HG03103 (cell line): ENCODE results near the gene SUSD5.
"Not testable (repeated sequence)": the region's sequence is repeated elsewhere in the genome, so short reads cannot be mapped to it uniquely, and the experiment has no call there.

Experiments
- ATAC-seq: cut with Tn5 transposase; IDR thresholded peaks from one replicate; pipeline ENCODE4 v1.9.1; 2021; ENCODE audit warnings: low read depth; ENCODE audit not compliant: unreplicated experiment

The SUSD5 gene

GRCh38 chr3:33201195-33201594, 17.4 kb downstream of the SUSD5 start:
- no peak for ATAC-seq

GRCh38 chr3:33196538-33196937, 22.1 kb downstream of the SUSD5 start:
- ATAC-seq: no peak

- no peak for ATAC-seq
Measured at GRCh38 chr3:33194303-33194702, 24.3 kb downstream of the SUSD5 start.

- ATAC-seq: no peak
Measured at GRCh38 chr3:33187368-33187634, 31.3 kb downstream of the SUSD5 start.

GRCh38 chr3:33186524-33187367, 31.9 kb downstream of the SUSD5 start:
- no peak for ATAC-seq

- no peak for ATAC-seq
Measured at GRCh38 chr3:33184863-33185262, 33.7 kb downstream of the SUSD5 start.

DNA sequence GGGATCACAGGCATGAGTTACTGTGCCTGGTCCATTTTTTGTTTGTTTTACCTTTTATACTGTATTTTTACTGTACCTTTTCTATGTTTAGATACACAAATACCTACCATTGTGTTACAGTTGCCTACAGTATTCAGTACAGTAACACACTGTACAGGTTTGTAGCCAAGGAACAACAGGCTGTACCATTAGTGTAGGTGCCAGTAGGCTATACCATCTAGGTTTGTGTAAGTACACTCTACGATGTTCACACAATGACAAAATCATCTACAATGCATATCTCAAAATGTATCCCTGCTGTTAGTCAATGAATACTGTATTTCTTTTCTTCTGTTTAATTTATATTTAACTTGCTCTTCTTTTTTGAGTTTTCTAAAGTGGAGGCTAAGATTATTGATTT, 37.0 kb downstream of the SUSD5 start:
- not testable (repeated sequence) for ATAC-seq

DNA sequence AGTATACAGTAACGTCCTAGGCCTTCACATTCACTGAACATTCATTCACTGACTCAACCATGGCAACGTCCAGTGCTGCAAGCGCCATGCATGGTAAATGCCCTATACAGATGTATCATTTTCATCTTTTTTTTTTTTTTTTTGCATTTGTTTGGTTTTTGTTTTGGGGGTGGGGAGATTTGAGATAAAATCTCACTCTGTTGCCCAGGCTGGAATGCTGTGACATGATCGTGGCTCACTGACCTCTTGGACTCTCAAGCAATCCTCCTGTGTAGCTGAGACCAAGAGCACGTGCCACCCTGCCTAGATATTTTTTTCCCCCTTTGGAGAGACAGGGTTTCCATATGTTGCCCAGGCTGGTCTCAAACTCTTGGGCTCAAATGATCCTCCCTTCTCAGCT, 37.4 kb downstream of the SUSD5 start:
- ATAC-seq: no peak

DNA sequence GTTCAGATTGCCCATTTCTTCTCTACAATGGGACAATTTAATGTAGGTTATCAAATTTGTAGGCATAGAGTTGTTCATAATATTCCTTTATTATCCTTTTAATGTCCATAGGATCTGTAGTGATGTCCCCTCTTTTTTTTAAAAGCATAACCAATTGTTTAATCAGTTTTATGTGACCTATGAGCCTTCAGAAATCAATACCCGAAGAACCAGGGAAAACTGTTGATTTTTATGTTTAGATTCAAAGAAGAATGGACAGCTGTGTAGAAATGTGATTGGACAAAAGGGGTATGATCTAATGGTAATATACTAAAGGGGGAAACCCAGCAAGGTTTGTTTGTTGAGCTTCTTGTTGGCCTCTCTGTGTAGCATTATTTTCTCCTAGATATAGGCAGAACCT, 39.5 kb downstream of the SUSD5 start:
- ATAC-seq: no peak

GRCh38 chr3:33174711-33175414, 43.7 kb downstream of the SUSD5 start:
- ATAC-seq: no peak

DNA sequence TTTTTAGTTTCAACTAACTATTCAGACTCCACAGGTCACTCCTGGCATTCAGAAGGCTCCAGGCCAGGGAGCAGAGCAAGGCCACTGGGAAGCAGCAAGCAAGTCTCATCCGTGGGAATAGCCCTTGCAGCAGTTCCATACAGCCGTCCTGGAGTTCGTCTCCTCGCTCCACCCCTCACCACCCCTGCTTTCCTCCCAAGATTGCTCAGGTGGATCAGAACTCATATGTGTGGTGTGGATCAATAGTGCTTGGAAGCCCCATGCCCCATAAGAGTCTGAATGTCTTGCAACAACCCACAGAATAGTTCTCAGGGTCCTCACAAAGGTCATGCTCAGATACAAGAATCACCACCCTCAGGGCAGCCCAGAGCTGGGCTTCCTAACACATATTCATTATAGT, 44.5 kb downstream of the SUSD5 start:
- ATAC-seq: no peak

DNA sequence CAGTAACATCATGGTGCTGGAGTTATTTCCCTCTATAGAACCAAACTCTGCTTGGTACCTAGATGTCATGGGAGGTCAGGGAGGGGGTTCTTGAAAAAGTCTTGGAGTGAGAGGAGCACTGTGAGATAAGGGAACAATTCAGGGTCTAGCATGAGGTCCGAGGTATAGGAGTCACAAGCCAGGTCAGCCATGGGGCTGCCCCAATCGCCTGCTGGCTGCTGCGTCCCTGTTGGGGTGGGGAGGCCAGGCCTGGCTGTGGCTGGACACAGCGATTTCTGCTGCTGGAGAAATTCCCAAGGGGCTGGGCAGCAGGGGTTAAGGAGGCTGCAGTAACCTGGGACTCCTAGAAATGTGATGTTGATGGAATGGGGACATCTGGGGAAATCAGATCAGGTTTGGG, 44.9 kb downstream of the SUSD5 start:
- ATAC-seq: no peak

DNA sequence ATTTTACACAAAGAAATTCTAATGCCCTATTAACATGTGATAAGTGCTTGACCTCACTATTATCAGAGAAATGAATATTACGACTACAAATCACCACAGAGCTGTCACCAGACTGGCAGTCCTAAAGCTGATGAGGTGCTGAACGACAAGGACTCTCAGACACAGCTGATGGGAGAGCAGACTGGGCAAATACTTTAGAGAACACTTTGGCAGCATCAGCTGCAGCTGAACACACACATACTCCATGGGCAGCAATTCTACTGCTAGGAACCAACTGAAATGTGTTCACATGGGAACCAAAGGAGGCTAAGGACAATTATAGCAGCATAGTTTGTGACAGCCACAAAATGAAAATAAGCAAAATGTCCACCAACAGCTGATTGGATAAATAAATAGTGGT, 45.5 kb downstream of the SUSD5 start:
- no peak for ATAC-seq

- ATAC-seq: no peak
Measured at GRCh38 chr3:33171580-33171979, 47.0 kb downstream of the SUSD5 start.

- ATAC-seq: no peak
Measured at GRCh38 chr3:33170531-33170930, 48.1 kb downstream of the SUSD5 start.

DNA sequence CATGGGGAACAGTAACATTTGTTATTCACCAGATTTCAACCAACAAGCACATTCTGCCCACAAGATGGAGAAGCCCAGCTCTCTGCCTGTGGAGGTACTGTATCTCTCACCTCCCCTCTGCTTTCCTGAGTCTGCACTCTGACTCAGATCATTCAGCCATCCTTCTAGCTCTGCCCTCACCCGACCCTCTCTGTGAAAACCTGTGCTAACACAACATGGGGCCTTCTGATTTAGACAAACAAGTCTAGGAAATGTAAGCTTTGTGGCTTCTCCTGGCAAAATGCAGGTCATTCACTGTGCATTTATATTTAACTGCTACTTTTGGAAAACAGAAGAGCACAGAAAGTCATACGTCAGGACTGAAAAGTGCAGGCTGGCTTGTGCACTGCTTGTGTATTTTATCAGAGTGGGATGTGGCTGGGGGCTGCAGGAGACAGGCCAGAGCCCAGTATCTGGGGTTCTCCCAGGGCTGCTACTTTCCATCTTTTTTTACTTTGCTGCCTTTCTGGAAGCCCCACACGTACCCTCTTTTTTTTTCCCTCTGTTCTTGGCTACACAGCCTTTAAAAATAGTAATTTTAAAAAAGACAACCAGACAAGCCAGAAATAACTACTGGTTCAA, 50.8 kb downstream of the SUSD5 start:
- ATAC-seq: no peak

GRCh38 chr3:33167284-33167683, 51.3 kb downstream of the SUSD5 start:
- no peak for ATAC-seq

DNA sequence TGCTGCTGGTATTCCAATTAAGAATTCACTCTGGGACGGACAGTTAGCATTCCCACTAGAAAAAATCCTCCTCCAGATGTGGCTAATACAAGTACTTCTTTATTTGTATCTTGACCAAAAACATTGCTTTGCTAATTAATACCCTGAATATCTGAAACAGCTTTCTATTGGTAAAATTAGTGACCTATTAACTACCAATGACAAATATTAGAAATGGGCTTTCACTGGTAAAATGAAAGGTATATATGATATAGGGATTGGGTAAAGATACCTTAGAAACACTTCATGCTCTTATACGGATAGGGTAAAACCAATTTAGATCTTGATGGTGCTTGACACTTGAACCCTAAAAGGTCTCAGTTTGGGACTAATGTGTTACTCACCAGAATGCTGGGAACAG, 52.5 kb downstream of the SUSD5 start:
- no peak for ATAC-seq

DNA sequence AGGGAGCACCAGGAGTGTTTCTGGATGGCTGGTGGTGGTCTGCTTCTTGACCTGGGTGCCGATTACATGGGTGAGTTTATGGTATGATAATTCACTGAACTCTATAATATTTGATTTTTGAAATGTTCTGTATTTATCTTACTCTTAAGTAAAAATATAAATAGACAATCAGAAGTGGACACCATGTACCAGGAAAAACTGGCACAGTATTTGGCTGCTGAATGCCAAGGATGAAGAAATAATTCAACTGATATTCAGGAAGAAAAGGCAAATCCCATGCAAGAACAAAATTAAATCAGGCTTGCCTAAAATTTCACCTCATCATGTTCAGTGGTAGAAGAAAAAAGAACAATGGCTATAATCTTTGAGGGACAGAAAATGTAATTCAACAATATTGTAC, 53.2 kb downstream of the SUSD5 start:
- no peak for ATAC-seq

DNA sequence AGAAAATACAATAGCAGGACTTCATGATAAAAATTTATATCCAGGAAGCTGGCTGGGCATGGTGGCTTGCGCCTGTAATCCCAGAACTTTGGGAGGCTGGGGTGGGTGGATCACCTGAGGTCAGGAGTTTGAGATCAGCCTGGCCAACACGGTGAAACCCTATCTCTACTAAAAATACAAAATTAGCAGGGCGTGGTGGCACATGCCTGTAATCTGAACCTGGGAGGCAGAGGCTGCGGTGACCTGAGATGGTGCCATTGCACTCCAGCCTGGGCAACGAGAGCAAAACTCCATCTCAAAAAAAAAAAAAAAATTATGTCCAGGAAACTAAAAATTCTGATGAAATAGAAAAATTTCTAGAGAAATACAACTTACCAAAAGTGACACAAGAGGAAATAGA, 56.0 kb downstream of the SUSD5 start:
- ATAC-seq: not testable (repeated sequence)

GRCh38 chr3:33159981-33160380, 58.6 kb downstream of the SUSD5 start:
- no peak for ATAC-seq

- ATAC-seq: no peak
Measured at GRCh38 chr3:33159234-33159633, 59.4 kb downstream of the SUSD5 start.
